ENCODE results near the gene GRB2. TPM values are rescaled to one million over a fixed set of nuclear protein-coding genes. Genes with fewer than 3 reads are reported as not detected.

The GRB2 gene
- total and polyA plus RNA-seq, 2 of the 8 experiments (the other 6 are each of a cell fraction or from before 2014, with no cell fraction given), result 44.2 to 101 TPM

DNA sequence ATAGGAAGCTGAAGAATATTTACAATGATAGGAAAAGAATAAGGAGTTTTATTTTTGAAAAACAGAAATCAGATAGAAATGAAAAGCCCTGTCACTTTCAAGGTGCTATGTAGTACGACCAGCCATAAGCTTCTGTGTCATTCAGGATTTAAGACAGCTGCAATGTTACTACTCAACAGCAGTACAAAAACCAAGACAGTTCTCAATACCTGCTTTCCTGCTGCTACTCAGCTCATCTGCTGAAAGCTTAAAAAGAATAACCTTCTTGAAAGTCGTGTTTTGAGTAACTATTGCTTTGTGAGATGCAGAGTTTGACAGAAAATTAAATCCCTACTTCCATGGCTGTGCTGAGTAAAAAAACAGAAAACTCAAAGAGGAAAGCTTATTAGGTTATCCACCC, 8.7 kb downstream of the GRB2 start:
- 57% methylated on average over 2 of the region's 2 CpGs; no CpG with 5 or more reads in 1 of the 2 experiments for WGBS, 2 experiments (ENCODE audit: extremely low coverage in 1 of 2, insufficient coverage in 1 of 2, insufficient read length in 1 of 2, insufficient replicate concordance in 2 of 2, low coverage in 1 of 2, low lambda C conversion rate in 2 of 2, missing lambda C conversion rate in 1 of 2)
- Histone ChIP-seq H3K9me3 (ENCODE audit: insufficient read depth in 2 of 2, low read depth in 1 of 2, low read length in 1 of 2) (no peaks in the 10 kb centered on the region), H3K4ac (replicated peaks; ENCODE audit: insufficient read length, low read depth, low read length) (no peak overlapping the region), H3K79me1 (ENCODE audit: low read depth, low read length) (peaks cover 2% of the 10 kb centered on the region), H2BK20ac (ENCODE audit: low read length) (no peak overlapping the region), H3K56ac (replicated peaks; ENCODE audit: insufficient read length, low read depth, low read length) (no peak overlapping the region), H3K79me2 (ENCODE audit: control insufficient read depth in 1 of 2, insufficient read depth in 2 of 2, low read length in 2 of 2) (peaks cover 29 to 93% of the 10 kb centered on the region in 2 experiments), H4K91ac (replicated peaks; ENCODE audit: insufficient read length, low read length) (no peak overlapping the region), H4K8ac (ENCODE audit: extremely low read depth, insufficient read depth, low read length) (no peak overlapping the region), H3K23me2 (ENCODE audit: low read depth, low read length) (peaks cover 11% of the 10 kb centered on the region), H3K4me2 (ENCODE audit: insufficient read depth in 1 of 2, low read depth in 2 of 2, low read length in 2 of 2) (no peak overlapping the region), H3K4me3 (ENCODE audit: extremely low read depth in 1 of 4, insufficient read depth in 2 of 4, low read depth in 3 of 4, low read length in 4 of 4) (no peak overlapping the region), H2BK12ac (ENCODE audit: low read depth, low read length) (no peak overlapping the region), H3K27me3 (replicated peaks in 1 of 4; ENCODE audit: control insufficient read depth in 3 of 4, extremely low read depth in 1 of 4, insufficient read depth in 3 of 4, low read length in 3 of 4) (no peaks in the 10 kb centered on the region), H2BK120ac (replicated peaks; ENCODE audit: low read depth, low read length) (no peak overlapping the region), H3K23ac (ENCODE audit: insufficient read length) (no peak overlapping the region), H3K27ac (ENCODE audit: low read depth, low read length) (no peak overlapping the region), H2AK5ac (ENCODE audit: low read depth, low read length) (no peak overlapping the region), H3K18ac (ENCODE audit: extremely low read depth, low read length) (no peak overlapping the region), H2BK5ac (ENCODE audit: low read depth, low read length) (no peak overlapping the region), H3K9ac (replicated peaks in 1 of 4; ENCODE audit: extremely low read depth in 1 of 4, low read depth in 3 of 4, low read length in 3 of 4) (no peak overlapping the region), H2BK15ac (ENCODE audit: low read length) (no peak overlapping the region), H3K36me3 (ENCODE audit: control insufficient read depth in 2 of 4, insufficient read depth in 4 of 4, low read length in 3 of 4) (no peaks in the 10 kb centered on the region), H4K5ac (ENCODE audit: insufficient read length, low read depth, low read length) (no peak overlapping the region), H3K14ac (ENCODE audit: insufficient read length) (no peak overlapping the region), H4K20me1 (replicated peaks in 1 of 2; ENCODE audit: control insufficient read depth in 1 of 2, insufficient read depth in 2 of 2, low read length in 2 of 2) (peaks cover 2 to 5% of the 10 kb centered on the region in 2 experiments), H2AFZ (ENCODE audit: low read length) (no peak overlapping the region), H3K4me1 (replicated peaks in 1 of 4; ENCODE audit: control insufficient read depth in 3 of 4, insufficient read depth in 4 of 4, low read length in 3 of 4) (peaks cover 0 to 4% (median 0%) of the 10 kb centered on the region in 4 experiments; a peak in 1 of 7 replicates)
- no peak for DNase-seq (ENCODE audit: low read depth in 1 of 2, low spot score in 2 of 2)
- CTCF ChIA-PET (ENCODE audit: partially characterized antibody), result interaction anchor here (0.6 to 8.8 kb wide), 13 partner anchors 11 to 157 kb away, joined by 3 to 97 read pairs (median 4); partner anchors contain the start of gene MIF4GD
- FAIRE-seq, result no peak
- POLR2A ChIA-PET (ENCODE audit: partially characterized antibody), result interaction anchor here (0.6 to 1.4 kb wide), 7 partner anchors 9 to 156 kb away, joined by 3 to 7 read pairs (median 4); no protein-coding TSS in a partner anchor
- TF ChIP-seq RFX5 (IDR thresholded peaks at IDR 0.05; ENCODE audit: borderline replicate concordance, low read depth, low read length) (no peak), TEAD4 (IDR thresholded peaks at IDR 0.05; ENCODE audit: low read depth, low read length) (no peak), BCL11A (IDR thresholded peaks at IDR 0.05; ENCODE audit: low read depth in 2 of 2, low read length in 2 of 2) (no peak), RAD21 (IDR thresholded peaks at IDR 0.05 in 1 of 2, conservative IDR thresholded peaks at IDR 0.05 in 1 of 2; ENCODE audit: low read depth in 2 of 2, low read length in 2 of 2) (no peak), TAF7 (optimal IDR thresholded peaks at IDR 0.05; ENCODE audit: borderline replicate concordance, low read depth, low read length) (no peak), ZNF274 (IDR thresholded peaks at IDR 0.05; ENCODE audit: borderline replicate concordance, extremely low read depth, low read length) (no peak), SUZ12 (IDR thresholded peaks at IDR 0.05; ENCODE audit: low read length) (no peak), HDAC2 (IDR thresholded peaks at IDR 0.05; ENCODE audit: borderline replicate concordance in 1 of 2, low read depth in 2 of 2, low read length in 2 of 2) (no peak), CBX5 (IDR thresholded peaks at IDR 0.05; ENCODE audit: low read depth, low read length) (no peak), CBX8 (IDR thresholded peaks at IDR 0.05; ENCODE audit: borderline replicate concordance, low read depth, low read length) (no peak), TAF1 (IDR thresholded peaks at IDR 0.05; ENCODE audit: low read depth, low read length) (no peak), EGR1 (IDR thresholded peaks at IDR 0.05; ENCODE audit: borderline replicate concordance, low read depth, low read length) (no peak)
- TF ChIP-seq, protein P1, sequence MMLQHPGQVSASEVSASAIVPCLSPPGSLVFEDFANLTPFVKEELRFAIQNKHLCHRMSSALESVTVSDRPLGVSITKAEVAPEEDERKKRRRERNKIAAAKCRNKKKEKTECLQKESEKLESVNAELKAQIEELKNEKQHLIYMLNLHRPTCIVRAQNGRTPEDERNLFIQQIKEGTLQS (IDR thresholded peaks at IDR 0.05; ENCODE audit: insufficient read depth, low read depth, low read length), result no peak

Measured in H1 (cell line).